Osteoblast (primary cell): ENCODE data around the gene AQP7. TPM values are rescaled to one million over a fixed set of nuclear protein-coding genes. Genes with fewer than 3 reads are reported as not detected.
"Not testable (repeated sequence)": the region's sequence is repeated elsewhere in the genome, so short reads cannot be mapped to it uniquely, and the experiment has no call there.

ENCODE experiments used
- DNase-seq: peaks from one replicate; pipeline ENCODE4 v3.0.0; 2011; ENCODE audit warnings: low spot score, mixed read lengths; ENCODE audit not compliant: insufficient read length; ENCODE audit errors: missing footprints
- H2AFZ ChIP-seq: 2 replicates; pipeline ENCODE4 v1.6.0; 2011; ENCODE audit warnings: mild to moderate bottlenecking, low read length
- H3K27ac ChIP-seq: 2 replicates; pipeline ENCODE4 v1.5.1; 2011; ENCODE audit warnings: mild to moderate bottlenecking, low read depth, low read length, moderate library complexity
- H3K27me3 ChIP-seq: 2 replicates; pipeline ENCODE4 v1.6.0; 2012; ENCODE audit warnings: mild to moderate bottlenecking, control low read depth, inconsistent platforms, low read length, moderate library complexity; ENCODE audit not compliant: insufficient read depth
- H3K36me3 ChIP-seq: 2 replicates; pipeline ENCODE4 v1.5.1; 2011; ENCODE audit warnings: mild to moderate bottlenecking, low read length, control low read depth, moderate library complexity; ENCODE audit not compliant: insufficient read depth
- H3K4me1 ChIP-seq: 2 replicates; pipeline ENCODE4 v1.5.1; 2011; ENCODE audit warnings: mild to moderate bottlenecking, low read length, control low read depth, moderate library complexity; ENCODE audit not compliant: insufficient read depth
- H3K4me2 ChIP-seq: 2 replicates; pipeline ENCODE4 v1.6.0; 2011; ENCODE audit warnings: mild to moderate bottlenecking, low read length; ENCODE audit not compliant: insufficient read depth
- H3K4me3 ChIP-seq: fragments of 200-600 bp; sonication (generic); 3 replicates; pipeline ENCODE4 v1.5.1; 2012; ENCODE audit warnings: mild to moderate bottlenecking, low read length, inconsistent platforms; ENCODE audit not compliant: insufficient read depth
- H3K79me2 ChIP-seq: 2 replicates; pipeline ENCODE4 v1.6.0; 2012; ENCODE audit warnings: mild to moderate bottlenecking, low read length, control low read depth, inconsistent platforms; ENCODE audit not compliant: insufficient read depth
- H3K9me3 ChIP-seq: 2 replicates; pipeline ENCODE4 v1.5.1; 2011; ENCODE audit warnings: low read depth, low read length, control low read depth
- H4K20me1 ChIP-seq: 2 replicates; pipeline ENCODE4 v1.6.0; 2012; ENCODE audit warnings: mild to moderate bottlenecking, low read length, control low read depth; ENCODE audit not compliant: insufficient read depth
- total RNA-seq: library from RNA; depleted of rRNA; stranded (reverse); fragments of >200 nt; gene quantifications from 2 replicates; pipeline ENCODE4 v1.2.3, GENCODE V29; 2012
- TF ChIP-seq, protein P1 (sequence below): IDR thresholded peaks from 2 replicates; pipeline ENCODE4 v1.5.1; 2011; ENCODE audit warnings: mild to moderate bottlenecking, low read depth, low read length, moderate library complexity; ENCODE audit errors: extremely low read depth

AQP7 gene
- total RNA-seq = 0.59 TPM in 1 of 2 replicates, not detected in the other

DNA sequence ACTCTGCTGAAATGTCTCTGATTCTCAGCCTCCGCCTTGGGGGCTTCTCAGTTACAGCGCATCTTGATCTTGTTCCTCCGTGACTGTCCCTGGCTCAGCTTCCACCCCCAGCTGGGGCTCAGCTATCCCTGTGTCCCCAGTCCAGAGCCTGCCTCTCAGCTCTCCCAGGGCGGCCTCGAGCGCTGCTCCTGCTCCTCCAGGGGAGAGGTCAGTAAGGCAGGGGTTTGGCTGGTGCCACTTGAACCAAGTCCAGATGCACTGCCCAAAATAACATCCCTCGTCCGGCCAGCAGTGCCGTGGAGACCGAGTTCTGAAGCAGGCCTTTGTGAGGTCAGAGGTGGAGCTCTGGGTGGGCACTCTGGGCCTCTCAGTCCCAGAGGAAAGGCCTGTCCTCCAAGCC, at the start of gene AQP7:
TSS of gene AQP7 (minus strand) at position 198 of the 400 bp plus-strand sequence. CDS start 1,306 bp downstream, outside the sequence.
- H4K20me1 ChIP-seq, DNase-seq, H2AFZ ChIP-seq, H3K4me2 ChIP-seq, H3K36me3 ChIP-seq, H3K4me3 ChIP-seq, H3K27ac ChIP-seq, H3K79me2 ChIP-seq, H3K27me3 ChIP-seq, H3K9me3 ChIP-seq, H3K4me1 ChIP-seq: not testable (repeated sequence)

DNA sequence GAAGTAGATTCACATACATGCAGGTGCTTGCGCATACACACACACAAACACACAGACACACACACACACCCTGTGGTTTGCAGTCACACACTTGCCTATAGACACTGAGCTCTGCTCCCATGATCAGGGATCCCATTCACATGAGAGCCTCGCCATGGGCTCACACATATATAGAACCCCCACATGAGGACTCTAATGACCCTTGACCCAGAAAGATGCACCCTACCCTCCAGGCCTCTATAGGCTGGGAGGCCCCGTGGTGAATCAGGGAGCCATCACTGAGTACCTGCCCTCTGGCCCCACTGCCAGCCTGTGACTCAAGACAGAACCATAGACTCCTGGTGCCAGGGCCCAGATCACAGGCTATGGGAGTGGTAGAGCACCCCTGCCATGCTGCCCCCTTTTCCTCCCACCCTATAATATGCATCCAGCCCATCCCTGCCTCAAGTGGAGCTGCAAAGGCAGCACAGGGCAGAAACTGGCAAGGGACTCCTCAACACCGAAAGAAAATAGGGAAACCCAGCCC, 48.3 kb upstream of the AQP7 start:
- Histone ChIP-seq H3K36me3 (no peaks in the 10 kb centered on the region), H3K79me2 (no peaks in the 10 kb centered on the region)

DNA sequence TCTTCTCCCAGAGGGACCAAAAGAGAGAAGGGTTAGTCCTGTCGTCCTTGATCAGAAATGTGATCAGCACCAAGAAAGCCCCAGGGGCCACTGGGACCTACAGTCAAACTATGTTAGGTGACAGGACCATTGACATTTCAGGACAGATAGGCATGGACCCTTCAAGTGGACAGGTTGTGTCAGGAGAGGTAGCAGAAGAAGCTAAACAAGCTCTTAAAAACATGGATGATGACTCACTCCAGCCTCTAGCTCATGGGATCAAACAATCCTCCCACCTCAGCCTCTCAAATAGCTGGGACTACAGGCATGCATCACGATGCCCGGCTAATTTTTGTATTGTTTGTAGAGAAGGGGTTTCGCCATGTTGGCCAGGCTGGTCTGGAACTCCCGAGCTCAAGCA, 47.3 kb upstream of the AQP7 start:
- Histone ChIP-seq H3K27ac (no peak overlapping the region), H3K4me3 (no peak overlapping the region), H3K9me3 (no peaks in the 10 kb centered on the region), H4K20me1 (no peaks in the 10 kb centered on the region), H2AFZ (no peak overlapping the region), H3K79me2 (no peaks in the 10 kb centered on the region), H3K4me1 (peaks cover 21% of the 10 kb centered on the region), H3K36me3 (no peaks in the 10 kb centered on the region), H3K4me2 (no peak overlapping the region), H3K27me3 (peaks cover 8% of the 10 kb centered on the region)
- DNase-seq = peak; percentile 76
- TF ChIP-seq, protein P1, sequence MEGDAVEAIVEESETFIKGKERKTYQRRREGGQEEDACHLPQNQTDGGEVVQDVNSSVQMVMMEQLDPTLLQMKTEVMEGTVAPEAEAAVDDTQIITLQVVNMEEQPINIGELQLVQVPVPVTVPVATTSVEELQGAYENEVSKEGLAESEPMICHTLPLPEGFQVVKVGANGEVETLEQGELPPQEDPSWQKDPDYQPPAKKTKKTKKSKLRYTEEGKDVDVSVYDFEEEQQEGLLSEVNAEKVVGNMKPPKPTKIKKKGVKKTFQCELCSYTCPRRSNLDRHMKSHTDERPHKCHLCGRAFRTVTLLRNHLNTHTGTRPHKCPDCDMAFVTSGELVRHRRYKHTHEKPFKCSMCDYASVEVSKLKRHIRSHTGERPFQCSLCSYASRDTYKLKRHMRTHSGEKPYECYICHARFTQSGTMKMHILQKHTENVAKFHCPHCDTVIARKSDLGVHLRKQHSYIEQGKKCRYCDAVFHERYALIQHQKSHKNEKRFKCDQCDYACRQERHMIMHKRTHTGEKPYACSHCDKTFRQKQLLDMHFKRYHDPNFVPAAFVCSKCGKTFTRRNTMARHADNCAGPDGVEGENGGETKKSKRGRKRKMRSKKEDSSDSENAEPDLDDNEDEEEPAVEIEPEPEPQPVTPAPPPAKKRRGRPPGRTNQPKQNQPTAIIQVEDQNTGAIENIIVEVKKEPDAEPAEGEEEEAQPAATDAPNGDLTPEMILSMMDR = no peak

More for the DNA sequence above, 48.3 kb upstream of the AQP7 start:
- no peak overlapping the region for H3K4me3 ChIP-seq
- peaks cover 21% of the 10 kb centered on the region for H3K4me1 ChIP-seq
- TF ChIP-seq, protein P1 = no peak
- H3K27me3 ChIP-seq = peaks cover 8% of the 10 kb centered on the region
- DNase-seq = peak; percentile 52
- H2AFZ ChIP-seq = no peak overlapping the region
- no peak overlapping the region for H3K27ac ChIP-seq
- no peaks in the 10 kb centered on the region for H3K9me3 ChIP-seq
- no peak overlapping the region for H3K4me2 ChIP-seq
- no peaks in the 10 kb centered on the region for H4K20me1 ChIP-seq

DNA sequence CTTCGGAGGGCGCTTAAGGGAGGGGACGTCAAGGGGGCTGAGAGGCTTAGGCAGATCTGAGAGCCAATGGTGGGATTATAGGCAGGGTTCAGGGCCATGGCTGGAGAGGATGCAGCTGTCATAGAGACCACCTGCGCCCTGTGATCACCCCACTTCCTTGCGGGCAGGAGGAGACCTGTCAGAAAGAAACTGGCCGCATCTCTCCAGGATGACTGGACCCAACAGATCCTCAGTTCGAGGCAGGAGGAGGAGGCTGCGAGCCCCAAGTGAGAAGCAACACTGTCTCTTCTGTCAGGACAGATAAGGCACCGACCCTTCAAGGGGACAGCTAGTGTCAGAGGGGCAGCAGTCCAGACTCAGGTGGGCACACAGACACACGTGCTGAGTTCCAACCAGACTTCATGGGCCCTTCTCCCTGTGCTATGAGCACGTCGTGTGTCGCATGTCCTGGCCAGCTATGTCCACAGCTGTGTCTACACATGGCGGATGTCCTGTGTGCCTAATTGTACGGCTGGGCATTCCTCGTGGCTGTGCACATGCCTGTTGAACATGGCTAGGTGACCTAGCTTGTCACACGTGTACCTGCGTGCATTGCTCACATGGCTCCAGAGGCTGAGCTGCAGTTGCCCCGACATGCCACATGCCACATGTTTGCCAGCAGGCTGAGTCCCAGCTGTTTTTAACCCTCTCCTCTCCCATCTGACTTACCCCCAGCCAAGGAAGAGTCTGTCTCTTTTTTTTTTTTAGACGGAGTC, 45.6 kb upstream of the AQP7 start:
- Histone ChIP-seq H3K27me3 (peaks cover 8% of the 10 kb centered on the region), H3K36me3 (no peaks in the 10 kb centered on the region), H3K9me3 (no peaks in the 10 kb centered on the region), H3K4me2 (peak overlapping the region; percentile 96), H3K79me2 (no peaks in the 10 kb centered on the region), H3K4me1 (peaks cover 18% of the 10 kb centered on the region), H3K4me3 (peak overlapping the region; percentile 72), H4K20me1 (no peaks in the 10 kb centered on the region), H2AFZ (peak overlapping the region; percentile 77), H3K27ac (no peak overlapping the region)
- TF ChIP-seq, protein P1 = no peak
- DNase-seq = peak; percentile 79
